SK-N-SH (cell line): ENCODE measurements around the gene AKAP6.

Experiments
- CHD2 ChIP-seq: fragments of 150-350 bp; IDR thresholded peaks from 2 replicates; pipeline ENCODE4 v1.6.1; 2018; ENCODE audit warnings: low read length; ENCODE audit not compliant: partially characterized antibody
- CTCF ChIP-seq: fragments of 200-600 bp; sonication (generic); IDR thresholded peaks from 2 replicates; pipeline ENCODE4 v1.6.1; 2017; ENCODE audit warnings: antibody characterized with exemption, mild to moderate bottlenecking, moderate library complexity
- EP300 ChIP-seq, 2 experiments: IDR thresholded peaks; 2 replicates each; pipeline versions ENCODE4 v1.4.0 to v1.6.1; 2012; ENCODE audit warnings: borderline replicate concordance in 1 of 2, low read depth in 1 of 2, low read length in 1 of 2
- EZH2phosphoT487 ChIP-seq: fragments of 200-600 bp; sonication (generic); IDR thresholded peaks from 2 replicates; pipeline ENCODE4 v1.6.1; 2017; ENCODE audit warnings: low read depth, mixed run types, mild to moderate bottlenecking, antibody characterized with exemption, moderate library complexity, borderline replicate concordance
- GABPA ChIP-seq: IDR thresholded peaks from 2 replicates; pipeline ENCODE4 v1.4.0; 2012; ENCODE audit warnings: low read depth, mild to moderate bottlenecking
- NRF1 ChIP-seq: IDR thresholded peaks from 2 replicates; pipeline ENCODE4 v1.6.1; 2012; ENCODE audit warnings: low read depth, mild to moderate bottlenecking, low read length
- POLR2AphosphoS5 ChIP-seq: IDR thresholded peaks from 2 replicates; pipeline ENCODE4 v1.6.1; 2012; ENCODE audit warnings: low read depth, low read length
- TAF1 ChIP-seq: IDR thresholded peaks from 2 replicates; pipeline ENCODE4 v1.6.1; 2012; ENCODE audit warnings: low read depth, mild to moderate bottlenecking, low read length, moderate library complexity, borderline replicate concordance

GRCh38 chr14:32438517-32438916 lies 109.4 kb downstream of the AKAP6 start:
- TF ChIP-seq GABPA (no peak), CHD2 (no peak), POLR2AphosphoS5 (no peak), EZH2phosphoT487 (no peak), NRF1 (no peak), CTCF (no peak), EP300 (IDR thresholded peaks at IDR 0.05; ENCODE audit: borderline replicate concordance in 1 of 2, low read depth in 1 of 2, low read length in 1 of 2) (no peak), TAF1 (no peak)
